ENCODE measurements around the gene PRR5L. TPM values are rescaled to one million over a fixed set of nuclear protein-coding genes. Genes with fewer than 3 reads are reported as not detected.

The PRR5L gene
- total and polyA plus RNA-seq, 4 experiments from 2014 or later = 10.1 to 62.7 (median 39.7) TPM

DNA sequence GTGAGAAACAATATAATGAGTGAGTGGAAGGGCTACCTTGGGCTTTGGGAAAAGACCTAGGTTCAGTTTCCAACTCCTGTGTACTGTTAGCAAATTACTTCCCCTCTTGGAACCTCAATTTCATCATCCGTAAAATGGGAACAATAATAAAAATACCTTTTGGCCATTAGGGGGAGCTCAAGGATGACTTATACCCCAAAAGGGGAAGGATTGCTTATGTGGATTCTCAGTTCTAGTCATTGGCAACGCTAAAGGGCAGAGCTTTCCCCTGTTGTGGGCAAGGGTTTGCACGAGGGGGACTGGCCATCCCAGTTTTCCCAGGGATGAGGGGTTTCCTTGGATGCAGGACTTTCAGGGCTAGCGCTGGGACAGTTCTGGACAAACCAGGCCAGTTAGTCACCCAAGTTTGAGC, 3.8 kb upstream of the PRR5L start:
- peak in 4 of 5 donors; percentile 51 to 63 (median 59) for DNase-seq
- POLR2A ChIA-PET (ENCODE audit: partially characterized antibody) = interaction anchor here (0.7 to 2.0 kb wide), 4 partner anchors 60 to 216 kb away, joined by 3 to 9 read pairs (median 6); no protein-coding TSS in a partner anchor
- H3K4me1 Mint-ChIP-seq = peaks cover 15 to 26% (median 20%) of the 10 kb centered on the region in 4 donors
- intact Hi-C loops (cut with micrococcal nuclease) = loop anchor here (1.0 kb wide), 3 partner anchors 61 to 200 kb away; no protein-coding TSS in a partner anchor
- no peaks in the 10 kb centered on the region for H3K27me3 ChIP-seq (ENCODE audit: insufficient read depth, low read length)
- no peaks in the 10 kb centered on the region for H3K9me3 ChIP-seq (ENCODE audit: control insufficient read depth in 1 of 2, low read length in 2 of 2)
- H3K27me3 Mint-ChIP-seq = no peaks in the 10 kb centered on the region
- peaks cover 19% of the 10 kb centered on the region for H3K4me1 ChIP-seq (ENCODE audit: insufficient read depth, low read length)
- H3K36me3 Mint-ChIP-seq = peaks cover 0 to 4% of the 10 kb centered on the region in 2 donors
- H3K4me3 Mint-ChIP-seq = no peak overlapping the region
- H3K4me3 ChIP-seq (ENCODE audit: low read length in 2 of 2) = no peak overlapping the region
- CTCF ChIA-PET (ENCODE audit: partially characterized antibody) = interaction anchor here (0.7 to 10.1 kb wide), 25 partner anchors 8 to 470 kb away, joined by 3 to 139 read pairs (median 5); partner anchors contain the start of gene TRAF6
- no peaks in the 10 kb centered on the region for H3K9me3 Mint-ChIP-seq
- H3K36me3 ChIP-seq (ENCODE audit: insufficient read depth, low read length) = no peaks in the 10 kb centered on the region
- H3K27ac Mint-ChIP-seq = no peak overlapping the region
- no peak overlapping the region for H3K27ac ChIP-seq (ENCODE audit: low read depth, low read length)

DNA sequence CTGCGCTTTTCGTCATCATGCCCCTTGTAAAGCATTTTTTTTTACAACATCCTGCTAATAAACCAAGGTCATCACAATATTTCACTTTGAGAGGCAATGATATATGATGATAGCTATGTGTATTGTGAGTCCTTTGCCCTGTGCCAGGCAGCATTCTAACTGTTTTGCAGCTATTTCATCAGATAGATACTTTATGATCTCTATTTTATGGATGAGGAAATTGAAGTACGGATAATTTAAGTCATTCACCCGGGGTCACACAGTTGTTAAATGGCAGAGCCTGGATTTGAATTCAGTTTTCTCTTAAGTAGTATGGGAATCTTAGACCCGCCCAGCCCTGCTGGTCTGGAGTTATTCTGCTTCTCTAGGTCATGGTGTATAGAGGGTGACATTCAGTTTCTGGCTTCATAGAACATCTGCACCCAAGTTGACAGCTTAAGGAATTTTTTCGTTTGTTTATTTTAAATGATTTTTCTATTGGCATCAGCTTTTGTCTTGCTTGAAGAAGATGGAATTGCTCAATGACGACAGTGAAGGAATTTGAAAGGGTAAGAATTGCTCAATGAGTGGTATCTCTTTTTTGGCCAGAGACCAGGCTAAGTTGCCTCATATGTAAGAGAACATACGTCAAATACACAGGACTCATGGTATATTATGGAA, 926 bp downstream of the PRR5L start:
- Histone ChIP-seq H3K27me3 (ENCODE audit: insufficient read depth, low read length) (no peaks in the 10 kb centered on the region), H3K36me3 (ENCODE audit: insufficient read depth, low read length) (no peaks in the 10 kb centered on the region), H3K9me3 (ENCODE audit: control insufficient read depth in 1 of 2, low read length in 2 of 2) (no peaks in the 10 kb centered on the region), H3K27ac (ENCODE audit: low read depth, low read length) (no peak overlapping the region), H3K4me1 (ENCODE audit: insufficient read depth, low read length) (no peaks in the 10 kb centered on the region), H3K4me3 (ENCODE audit: low read length in 2 of 2) (no peak overlapping the region)
- intact Hi-C loops (cut with micrococcal nuclease) = no loop called here
- no peak for DNase-seq
- Mint-ChIP-seq H3K27me3 (peaks cover 0 to 8% of the 10 kb centered on the region in 2 donors), H3K4me3 (no peak overlapping the region), H3K4me1 (no peaks in the 10 kb centered on the region), H3K36me3 (no peaks in the 10 kb centered on the region), H3K27ac (no peak overlapping the region), H3K9me3 (no peaks in the 10 kb centered on the region)
- POLR2A ChIA-PET (ENCODE audit: partially characterized antibody) = interaction anchor here (0.9 kb wide), 1 partner anchor 171 kb away, joined by 3 read pairs; no protein-coding TSS in a partner anchor
- CTCF ChIA-PET (ENCODE audit: partially characterized antibody) = interaction anchor here (1.2 to 10.1 kb wide), 4 partner anchors 56 to 681 kb away, joined by 3 to 131 read pairs (median 6); no protein-coding TSS in a partner anchor

DNA sequence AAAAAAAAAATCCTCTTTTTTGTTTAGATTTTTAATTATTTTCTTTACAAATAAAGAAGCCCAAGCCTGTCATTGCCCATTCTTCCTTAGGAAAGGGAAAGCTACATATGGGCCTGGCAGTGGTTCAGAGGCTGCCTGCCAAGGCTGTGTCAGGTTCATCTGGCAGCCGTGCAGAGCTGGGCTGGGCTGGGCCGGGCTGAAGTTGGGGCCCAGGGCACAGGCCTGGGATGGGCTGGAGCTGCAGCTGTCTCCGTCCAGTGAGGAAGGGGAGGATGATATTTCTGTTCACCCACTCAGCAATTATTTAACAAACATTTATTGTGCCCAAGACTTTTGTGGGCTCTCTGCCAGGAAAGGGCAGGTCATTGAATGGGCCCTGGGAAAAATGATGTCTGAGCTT, 4.6 kb downstream of the PRR5L start:
- intact Hi-C loops (cut with micrococcal nuclease) = no loop called here
- no peaks in the 10 kb centered on the region for H3K9me3 ChIP-seq (ENCODE audit: control insufficient read depth in 1 of 2, low read length in 2 of 2)
- no peaks in the 10 kb centered on the region for H3K4me1 ChIP-seq (ENCODE audit: insufficient read depth, low read length)
- no peak overlapping the region for H3K4me3 ChIP-seq (ENCODE audit: low read length in 2 of 2)
- Mint-ChIP-seq H3K9me3 (no peaks in the 10 kb centered on the region), H3K4me3 (no peak overlapping the region), H3K4me1 (no peaks in the 10 kb centered on the region), H3K36me3 (no peaks in the 10 kb centered on the region), H3K27ac (no peak overlapping the region), H3K27me3 (peaks cover 0 to 12% of the 10 kb centered on the region in 2 donors)
- no peak for DNase-seq
- H3K27ac ChIP-seq (ENCODE audit: low read depth, low read length) = no peak overlapping the region
- H3K27me3 ChIP-seq (ENCODE audit: insufficient read depth, low read length) = no peaks in the 10 kb centered on the region
- POLR2A ChIA-PET (ENCODE audit: partially characterized antibody) = no interaction called here
- CTCF ChIA-PET (ENCODE audit: partially characterized antibody) = interaction anchor here (0.7 to 4.0 kb wide), 8 partner anchors 9 to 213 kb away, joined by 3 to 19 read pairs (median 4); partner anchors contain the start of gene TRAF6
- no peaks in the 10 kb centered on the region for H3K36me3 ChIP-seq (ENCODE audit: insufficient read depth, low read length)

DNA sequence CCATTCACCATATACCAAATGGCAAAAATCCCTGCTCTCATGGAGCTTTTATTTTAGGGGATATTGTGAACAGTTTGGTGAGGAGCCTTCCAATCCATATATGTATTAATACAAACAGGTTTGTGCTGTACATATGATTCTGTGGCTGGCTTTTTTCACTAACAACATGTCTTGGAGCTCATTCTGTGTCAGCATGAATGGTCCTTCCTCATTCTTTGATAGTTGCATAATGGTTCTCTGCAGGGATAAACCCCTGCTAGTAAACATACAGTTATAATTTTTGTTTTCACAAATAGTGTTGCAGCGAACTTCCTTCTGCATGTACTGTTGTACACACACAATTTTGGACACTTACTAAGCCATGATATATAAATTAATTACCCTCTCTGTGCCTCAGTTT, 8.3 kb downstream of the PRR5L start:
- Histone ChIP-seq H3K36me3 (ENCODE audit: insufficient read depth, low read length) (no peaks in the 10 kb centered on the region), H3K9me3 (ENCODE audit: control insufficient read depth in 1 of 2, low read length in 2 of 2) (no peaks in the 10 kb centered on the region), H3K4me1 (ENCODE audit: insufficient read depth, low read length) (no peaks in the 10 kb centered on the region), H3K27me3 (ENCODE audit: insufficient read depth, low read length) (no peaks in the 10 kb centered on the region), H3K27ac (ENCODE audit: low read depth, low read length) (no peak overlapping the region), H3K4me3 (ENCODE audit: low read length in 2 of 2) (no peak overlapping the region)
- H3K27me3 Mint-ChIP-seq = peaks cover 0 to 14% of the 10 kb centered on the region in 2 donors
- POLR2A ChIA-PET (ENCODE audit: partially characterized antibody) = no interaction called here
- no peak for DNase-seq
- H3K36me3 Mint-ChIP-seq = no peaks in the 10 kb centered on the region
- peaks cover 0 to 5% (median 0%) of the 10 kb centered on the region in 8 donors for H3K9me3 Mint-ChIP-seq
- no peak overlapping the region for H3K27ac Mint-ChIP-seq
- CTCF ChIA-PET (ENCODE audit: partially characterized antibody) = interaction anchor here (1.1 to 3.1 kb wide), 4 partner anchors 37 to 189 kb away, joined by 4 to 19 read pairs (median 11); no protein-coding TSS in a partner anchor
- intact Hi-C loops (cut with micrococcal nuclease) = no loop called here
- H3K4me1 Mint-ChIP-seq = peaks cover 0 to 10% (median 4%) of the 10 kb centered on the region in 4 donors
- no peak overlapping the region for H3K4me3 Mint-ChIP-seq

GRCh38 chr11:36305047-36305446, 9.0 kb downstream of the PRR5L start:
- ChIA-PET POLR2A (ENCODE audit: partially characterized antibody) (no interaction called here), CTCF (ENCODE audit: partially characterized antibody) (interaction anchor here (1.5 to 3.1 kb wide), 3 partner anchors 174 to 188 kb away, joined by 4 to 19 read pairs (median 18); no protein-coding TSS in a partner anchor)
- Mint-ChIP-seq H3K4me1 (peaks cover 0 to 10% (median 4%) of the 10 kb centered on the region in 4 donors), H3K27ac (peak overlapping the region in 1 of 7 donors; percentile 10), H3K4me3 (no peak overlapping the region), H3K27me3 (peaks cover 0 to 16% of the 10 kb centered on the region in 2 donors), H3K9me3 (peaks cover 0 to 5% (median 0%) of the 10 kb centered on the region in 8 donors), H3K36me3 (no peaks in the 10 kb centered on the region)
- Histone ChIP-seq H3K4me3 (ENCODE audit: low read length in 2 of 2) (no peak overlapping the region), H3K36me3 (ENCODE audit: insufficient read depth, low read length) (no peaks in the 10 kb centered on the region), H3K27me3 (ENCODE audit: insufficient read depth, low read length) (no peaks in the 10 kb centered on the region), H3K27ac (ENCODE audit: low read depth, low read length) (no peak overlapping the region), H3K4me1 (ENCODE audit: insufficient read depth, low read length) (no peaks in the 10 kb centered on the region), H3K9me3 (ENCODE audit: control insufficient read depth in 1 of 2, low read length in 2 of 2) (no peaks in the 10 kb centered on the region)
- intact Hi-C loops (cut with micrococcal nuclease) = no loop called here
- no peak for DNase-seq

- intact Hi-C loops (cut with micrococcal nuclease) = loop anchor here (1.0 to 2.0 kb wide), 3 partner anchors 46 to 185 kb away; no protein-coding TSS in a partner anchor
- Mint-ChIP-seq H3K9me3 (peaks cover 0 to 5% (median 0%) of the 10 kb centered on the region in 8 donors), H3K27me3 (peaks cover 3 to 12% of the 10 kb centered on the region in 2 donors), H3K27ac (peak overlapping the region in 1 of 7 donors; percentile 38), H3K4me3 (peak overlapping the region in 1 of 8 donors; percentile 49), H3K4me1 (peaks cover 0 to 10% (median 4%) of the 10 kb centered on the region in 4 donors), H3K36me3 (no peaks in the 10 kb centered on the region)
- Histone ChIP-seq H3K4me1 (ENCODE audit: insufficient read depth, low read length) (no peaks in the 10 kb centered on the region), H3K27me3 (ENCODE audit: insufficient read depth, low read length) (no peaks in the 10 kb centered on the region), H3K9me3 (ENCODE audit: control insufficient read depth in 1 of 2, low read length in 2 of 2) (no peaks in the 10 kb centered on the region), H3K36me3 (ENCODE audit: insufficient read depth, low read length) (no peaks in the 10 kb centered on the region), H3K4me3 (ENCODE audit: low read length in 2 of 2) (no peak overlapping the region), H3K27ac (ENCODE audit: low read depth, low read length) (no peak overlapping the region)
- POLR2A ChIA-PET (ENCODE audit: partially characterized antibody) = interaction anchor here (0.8 kb wide), 1 partner anchor 171 kb away, joined by 3 read pairs; no protein-coding TSS in a partner anchor
- DNase-seq = peak in 2 of 5 donors; percentile 15 to 21
- CTCF ChIA-PET (ENCODE audit: partially characterized antibody) = interaction anchor here (0.8 to 1.3 kb wide), 11 partner anchors 9 to 199 kb away, joined by 3 to 28 read pairs (median 3); partner anchors contain the start of gene COMMD9
Observed at GRCh38 chr11:36306888-36307287, 10.8 kb downstream of the PRR5L start.

DNA sequence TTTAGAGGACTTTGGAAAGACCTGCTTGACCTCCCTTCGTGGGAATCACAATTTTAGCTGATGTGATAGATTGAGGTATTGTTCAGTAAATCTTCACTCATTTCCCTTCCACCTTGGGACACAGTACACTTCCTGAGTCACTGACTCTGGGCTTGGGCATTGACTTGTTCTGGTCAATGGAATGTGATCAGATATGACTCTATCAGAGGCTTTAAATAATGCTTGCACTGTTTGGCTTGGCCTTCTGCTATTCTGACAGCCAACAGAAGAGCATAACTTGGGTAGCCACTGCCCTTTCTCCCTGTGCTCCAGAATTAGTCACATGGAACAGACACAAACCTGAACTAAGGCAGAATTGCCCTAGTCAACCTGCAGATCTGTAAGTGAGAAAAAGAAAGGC, 12.5 kb downstream of the PRR5L start:
- Mint-ChIP-seq H3K4me3 (no peak overlapping the region), H3K4me1 (peaks cover 1 to 14% (median 6%) of the 10 kb centered on the region in 4 donors), H3K27me3 (peaks cover 3 to 9% of the 10 kb centered on the region in 2 donors), H3K9me3 (peaks cover 0 to 5% (median 0%) of the 10 kb centered on the region in 8 donors), H3K36me3 (no peaks in the 10 kb centered on the region), H3K27ac (no peak overlapping the region)
- Histone ChIP-seq H3K27me3 (ENCODE audit: insufficient read depth, low read length) (no peaks in the 10 kb centered on the region), H3K36me3 (ENCODE audit: insufficient read depth, low read length) (no peaks in the 10 kb centered on the region), H3K9me3 (ENCODE audit: control insufficient read depth in 1 of 2, low read length in 2 of 2) (no peaks in the 10 kb centered on the region), H3K4me3 (ENCODE audit: low read length in 2 of 2) (no peak overlapping the region), H3K27ac (ENCODE audit: low read depth, low read length) (no peak overlapping the region), H3K4me1 (ENCODE audit: insufficient read depth, low read length) (no peaks in the 10 kb centered on the region)
- no peak for DNase-seq
- POLR2A ChIA-PET (ENCODE audit: partially characterized antibody) = interaction anchor here (1.1 kb wide), 1 partner anchor 15 kb away, joined by 3 read pairs; no protein-coding TSS in a partner anchor
- CTCF ChIA-PET (ENCODE audit: partially characterized antibody) = interaction anchor here (0.8 to 1.9 kb wide), 6 partner anchors 19 to 184 kb away, joined by 3 to 12 read pairs (median 4); no protein-coding TSS in a partner anchor
- intact Hi-C loops (cut with micrococcal nuclease) = no loop called here

Measured in CD4-positive, alpha-beta memory T cell (primary cell).